K562 (cell line): Measurements from ENCODE around the gene CLCN2. TPM values are rescaled to one million over a fixed set of nuclear protein-coding genes. Genes with fewer than 3 reads are reported as not detected.

Source experiments
- ATAC-seq: fragments of 200-7000 bp; cut with Tn5 transposase; 3 replicates; pipeline ENCODE4 v1.9.1; 2020; ENCODE audit warnings: moderate library complexity
- BruUV-seq: library from RNA; stranded (reverse); fragments of 400-500 nt; replicated peaks from 2 replicates; lab custom pipeline; 2021; lab: Mats Ljungman, UMichigan
- CTCF ChIA-PET: fragments of 300-600 bp; formaldehyde crosslinking; extraction: SDS; loops from one replicate; lab custom pipeline; 2021; ENCODE audit warnings: low intra/inter-chr PET ratio; lab: Yijun Ruan, JAX
- POLR2A ChIA-PET: fragments of 300-600, 350-650 bp; sonication (Branson Sonifier 250); formaldehyde crosslinking; extraction: SDS; loops from one replicate; lab custom pipeline; 2021; ENCODE audit warnings: antibody characterized with exemption, inconsistent platforms; lab: Yijun Ruan, JAX
- DNase-seq, 4 experiments: peaks; one replicate each; pipeline versions ENCODE4 v3.0.0 to v3.0.0-alpha.2; 2011 to 2018; ENCODE audit warnings: low spot score in 3 of 4, mixed read lengths in 3 of 4; ENCODE audit errors: extremely low read depth in 1 of 4
- FAIRE-seq: peaks from 2 replicates; lab custom pipeline; 2011; peaks lifted over from hg19 to GRCh38; lab: Jason Lieb, UNC
- H2AFZ ChIP-seq: 2 replicates; pipeline ENCODE4 v1.6.0; 2011; ENCODE audit warnings: low read depth, low read length, control low read depth, inconsistent platforms
- H3K27ac ChIP-seq: fragments of 200-600 bp; 3 replicates; pipeline ENCODE4 v1.8.0; 2011; ENCODE audit warnings: low read depth, mild to moderate bottlenecking, control low read depth, inconsistent platforms, low read length, moderate library complexity, mixed read lengths; ENCODE audit errors: extremely low read depth
- H3K27me3 ChIP-seq, 2 experiments: fragments of 300-600 bp in 1 of 2; 2 replicates in 1 of 2; 3 replicates in 1 of 2; pipeline versions ENCODE4 v1.6.0 to v1.8.0; 2011; ENCODE audit warnings: inconsistent platforms in 2 of 2, low read length in 2 of 2, mild to moderate bottlenecking in 1 of 2, mixed read lengths in 1 of 2, moderate library complexity in 1 of 2; ENCODE audit not compliant: control insufficient read depth in 2 of 2, insufficient read depth in 2 of 2
- H3K36me3 ChIP-seq: fragments of 300-600 bp; 3 replicates; pipeline ENCODE4 v1.8.0; 2011; ENCODE audit warnings: mild to moderate bottlenecking, low read length, inconsistent platforms; ENCODE audit not compliant: control insufficient read depth, insufficient read depth
- H3K4me1 ChIP-seq, 2 experiments: fragments of 200-600 bp in 1 of 2; replicated peaks in 1 of 2; 2 replicates in 1 of 2; 3 replicates in 1 of 2; pipeline versions ENCODE4 v1.5.1 to v1.8.0; 2011; ENCODE audit warnings: inconsistent platforms in 2 of 2, low read length in 2 of 2, mild to moderate bottlenecking in 1 of 2, mixed read lengths in 1 of 2, moderate library complexity in 1 of 2; ENCODE audit not compliant: control insufficient read depth in 2 of 2, insufficient read depth in 2 of 2
- H3K4me2 ChIP-seq: 2 replicates; pipeline ENCODE4 v1.6.1; 2011; ENCODE audit warnings: low read length, control low read depth, inconsistent platforms, mixed read lengths; ENCODE audit not compliant: insufficient read depth
- H3K4me3 ChIP-seq: fragments of 200-600 bp; sonication (generic), shearing (Covaris generic); 2 replicates; pipeline ENCODE4 v1.5.1; 2016; ENCODE audit warnings: control low read depth, inconsistent platforms
- H3K79me2 ChIP-seq: fragments of 200-600 bp; 3 replicates; pipeline ENCODE4 v1.8.0; 2011; ENCODE audit warnings: low read length, inconsistent platforms; ENCODE audit not compliant: control insufficient read depth, insufficient read depth
- H3K9ac ChIP-seq, 2 experiments: 2 replicates each; pipeline versions ENCODE4 v1.6.0 to v1.6.1; 2011; ENCODE audit warnings: low read depth in 2 of 2, low read length in 2 of 2, control low read depth in 1 of 2, inconsistent platforms in 1 of 2, mild to moderate bottlenecking in 1 of 2, mixed read lengths in 1 of 2; ENCODE audit not compliant: insufficient read depth in 1 of 2
- H3K9me1 ChIP-seq: one replicate; pipeline ENCODE4 v1.6.0; 2011; ENCODE audit warnings: inconsistent platforms, mild to moderate bottlenecking, low read length, moderate library complexity; ENCODE audit not compliant: control insufficient read depth, insufficient read depth
- H3K9me3 ChIP-seq: replicated peaks from 2 replicates; pipeline ENCODE4 v1.5.1; 2011; ENCODE audit warnings: low read depth, low read length, inconsistent platforms; ENCODE audit not compliant: control insufficient read depth, insufficient read depth
- H4K20me1 ChIP-seq: replicated peaks from 2 replicates; pipeline ENCODE4 v1.6.1; 2011; ENCODE audit warnings: low read length, inconsistent platforms, mixed read lengths; ENCODE audit not compliant: control insufficient read depth, insufficient read depth
- HEY1 ChIP-seq: fragments of 250-450 bp; sonication (Bioruptor Pico); IDR thresholded peaks from 2 replicates; pipeline ENCODE4 v1.5.0; 2020; ENCODE audit warnings: mild to moderate bottlenecking, moderate library complexity, borderline replicate concordance
- KLF16 ChIP-seq: IDR thresholded peaks from 2 replicates; pipeline ENCODE4 v1.6.1; 2016; ENCODE audit warnings: antibody characterized with exemption
- LCOR ChIP-seq: sonication (generic); formaldehyde crosslinking; IDR thresholded peaks from 2 replicates; pipeline ENCODE4 v1.8.0; 2022; ENCODE audit warnings: mild to moderate bottlenecking, missing genetic modification reagents
- MYNN ChIP-seq, 2 experiments: sonication (generic); formaldehyde crosslinking in 1 of 2; IDR thresholded peaks; 2 replicates each; pipeline versions ENCODE4 v1.5.0 to v1.6.1; 2016 to 2020; ENCODE audit warnings: antibody characterized with exemption in 1 of 2, missing genetic modification reagents in 1 of 2
- NCOR1 ChIP-seq: fragments of 450-650 bp; IDR thresholded peaks from 2 replicates; pipeline ENCODE4 v1.6.1; 2016; ENCODE audit warnings: mild to moderate bottlenecking, moderate library complexity
- NUFIP1 ChIP-seq: fragments of 450-650 bp; IDR thresholded peaks from 2 replicates; pipeline ENCODE4 v1.6.1; 2018; ENCODE audit not compliant: partially characterized antibody
- POLR2AphosphoS5 ChIP-seq: IDR thresholded peaks from 2 replicates; pipeline ENCODE4 v1.6.1; 2011; ENCODE audit warnings: mild to moderate bottlenecking, low read depth, low read length, moderate library complexity; ENCODE audit not compliant: control insufficient read depth, insufficient read depth
- POLR2B ChIP-seq: fragments of 450-650 bp; IDR thresholded peaks from 2 replicates; pipeline ENCODE4 v1.6.1; 2018; ENCODE audit warnings: low read depth; ENCODE audit not compliant: partially characterized antibody
- PPARD ChIP-seq: fragments of 250-450 bp; sonication (Bioruptor Pico); IDR thresholded peaks from 2 replicates; pipeline ENCODE4 v1.8.0; 2022; ENCODE audit warnings: inconsistent platforms, mild to moderate bottlenecking, moderate library complexity
- STAT5A ChIP-seq: IDR thresholded peaks from 2 replicates; pipeline ENCODE4 v1.6.1; 2012; ENCODE audit warnings: low read length, inconsistent platforms, borderline replicate concordance
- TAL1 ChIP-seq: fragments of 450-650 bp; IDR thresholded peaks from 2 replicates; pipeline ENCODE4 v1.6.1; 2016; ENCODE audit warnings: mild to moderate bottlenecking
- TCF3 ChIP-seq: sonication (generic); formaldehyde crosslinking; IDR thresholded peaks from 2 replicates; pipeline ENCODE4 v1.4.0; 2020; ENCODE audit warnings: mild to moderate bottlenecking, missing genetic modification reagents
- ZNF133 ChIP-seq: fragments of 250-450 bp; sonication (Bioruptor Pico); IDR thresholded peaks from 2 replicates; pipeline ENCODE4 v1.4.0; 2020; ENCODE audit warnings: mild to moderate bottlenecking
- ZNF780A ChIP-seq: fragments of 250-450 bp; sonication (Bioruptor Pico); IDR thresholded peaks from 2 replicates; pipeline ENCODE4 v1.5.0; 2021; ENCODE audit warnings: mild to moderate bottlenecking
- WGBS: fragments of 100-300 bp; shearing (Covaris generic); methylation state at CpG from one replicate; pipeline ENCODE4 v1.1.6; 2016; ENCODE audit warnings: low coverage, mixed read lengths; ENCODE audit not compliant: insufficient coverage; ENCODE audit errors: missing lambda C conversion rate; 5-methylcytosine and 5-hydroxymethylcytosine counted together
- in situ Hi-C: fragments of 300-500 bp; cut with MboI; formaldehyde crosslinking; loops from 4 replicates; pipeline ENCODE4 v1.15.0; 2018; ENCODE audit warnings: inconsistent platforms, mixed read lengths
- intact Hi-C: fragments of 100-400 bp; cut with micrococcal nuclease; formaldehyde crosslinking; loops from 2 replicates; pipeline ENCODE4 v1.14.2; 2022
- polyA plus RNA-seq, 8 experiments: library from polyadenylated mRNA; depleted of rRNA in 4 of 8; stranded (reverse) in 5 of 8; unstranded in 3 of 8; fragments of >200 nt; fragmentation: Nextera tagmentation in 2 of 8; fragmentation: Illumina TruSeq in 1 of 8; extraction: Ambion mirVana in 2 of 8; extraction: Trizol in 1 of 8; gene quantifications; 2 replicates each; pipeline versions ENCODE4 v1.2.1 to v1.2.3, GENCODE V29; 2011 to 2014; ENCODE audit warnings: inconsistent platforms in 1 of 8, missing spikeins in 1 of 8
- total RNA-seq, 7 experiments: library from RNA; depleted of rRNA in 6 of 7; stranded (reverse); fragments of >200 nt in 6 of 7; fragmentation: Illumina TruSeq in 2 of 7; extraction: Trizol in 2 of 7; gene quantifications; 2 replicates each; pipeline versions ENCODE4 v1.2.1 to v1.2.3, GENCODE V29; 2011 to 2021; ENCODE audit warnings: low replicate concordance in 1 of 7
- TF ChIP-seq, protein P1 (sequence below): IDR thresholded peaks from 2 replicates; pipeline ENCODE4 v1.6.1; 2016; ENCODE audit warnings: missing genetic modification characterization, missing compliant biosample characterization
- TF ChIP-seq, protein P2 (sequence below): sonication (generic); formaldehyde crosslinking; IDR thresholded peaks from 2 replicates; pipeline ENCODE4 v1.8.1; 2023; ENCODE audit warnings: missing genetic modification reagents, mild to moderate bottlenecking, borderline replicate concordance

The CLCN2 gene
- total and polyA plus RNA-seq, 9 of the 15 experiments (the other 6 are each of a cell fraction or from before 2014, with no cell fraction given) = 0.10 to 14.0 (median 6.9) TPM

GRCh38 chr3:184405075-184406030 is 43.9 kb upstream of the CLCN2 start:
- POLR2A ChIA-PET = interaction anchor here (1.1 to 1.6 kb wide), 3 partner anchors 9 to 14 kb away, joined by 3 to 4 read pairs (median 3); no protein-coding TSS in a partner anchor
- CTCF ChIA-PET = no interaction called here
- in situ Hi-C loops = loop anchor here (25.0 kb wide), 1 partner anchor 382 kb away; no protein-coding TSS in a partner anchor
- TF ChIP-seq TCF3 (CRISPR knock-in tag) (peak; percentile 73), ZNF780A (no peak), MYNN (IDR thresholded peaks at IDR 0.05) (no peak), MYNN (CRISPR knock-in tag; IDR thresholded peaks at IDR 0.05) (no peak), TAL1 (peak; percentile 38; the same call in 1 of the 2 replicates), PPARD (CRISPR knock-in tag) (no peak), HEY1 (CRISPR knock-in tag) (no peak), NUFIP1 (no peak), KLF16 (peak; percentile 66), POLR2B (no peak), STAT5A (peak; percentile 31; the same call in 1 of the 2 replicates), NCOR1 (no peak), POLR2AphosphoS5 (no peak), ZNF133 (CRISPR knock-in tag) (no peak), LCOR (CRISPR knock-in tag) (no peak)
- TF ChIP-seq, protein P1, sequence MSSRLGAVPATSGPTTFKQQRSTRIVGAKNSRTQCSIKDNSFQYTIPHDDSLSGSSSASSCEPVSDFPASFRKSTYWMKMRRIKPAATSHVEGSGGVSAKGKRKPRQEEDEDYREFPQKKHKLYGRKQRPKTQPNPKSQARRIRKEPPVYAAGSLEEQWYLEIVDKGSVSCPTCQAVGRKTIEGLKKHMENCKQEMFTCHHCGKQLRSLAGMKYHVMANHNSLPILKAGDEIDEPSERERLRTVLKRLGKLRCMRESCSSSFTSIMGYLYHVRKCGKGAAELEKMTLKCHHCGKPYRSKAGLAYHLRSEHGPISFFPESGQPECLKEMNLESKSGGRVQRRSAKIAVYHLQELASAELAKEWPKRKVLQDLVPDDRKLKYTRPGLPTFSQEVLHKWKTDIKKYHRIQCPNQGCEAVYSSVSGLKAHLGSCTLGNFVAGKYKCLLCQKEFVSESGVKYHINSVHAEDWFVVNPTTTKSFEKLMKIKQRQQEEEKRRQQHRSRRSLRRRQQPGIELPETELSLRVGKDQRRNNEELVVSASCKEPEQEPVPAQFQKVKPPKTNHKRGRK = no peak
- TF ChIP-seq, protein P2, sequence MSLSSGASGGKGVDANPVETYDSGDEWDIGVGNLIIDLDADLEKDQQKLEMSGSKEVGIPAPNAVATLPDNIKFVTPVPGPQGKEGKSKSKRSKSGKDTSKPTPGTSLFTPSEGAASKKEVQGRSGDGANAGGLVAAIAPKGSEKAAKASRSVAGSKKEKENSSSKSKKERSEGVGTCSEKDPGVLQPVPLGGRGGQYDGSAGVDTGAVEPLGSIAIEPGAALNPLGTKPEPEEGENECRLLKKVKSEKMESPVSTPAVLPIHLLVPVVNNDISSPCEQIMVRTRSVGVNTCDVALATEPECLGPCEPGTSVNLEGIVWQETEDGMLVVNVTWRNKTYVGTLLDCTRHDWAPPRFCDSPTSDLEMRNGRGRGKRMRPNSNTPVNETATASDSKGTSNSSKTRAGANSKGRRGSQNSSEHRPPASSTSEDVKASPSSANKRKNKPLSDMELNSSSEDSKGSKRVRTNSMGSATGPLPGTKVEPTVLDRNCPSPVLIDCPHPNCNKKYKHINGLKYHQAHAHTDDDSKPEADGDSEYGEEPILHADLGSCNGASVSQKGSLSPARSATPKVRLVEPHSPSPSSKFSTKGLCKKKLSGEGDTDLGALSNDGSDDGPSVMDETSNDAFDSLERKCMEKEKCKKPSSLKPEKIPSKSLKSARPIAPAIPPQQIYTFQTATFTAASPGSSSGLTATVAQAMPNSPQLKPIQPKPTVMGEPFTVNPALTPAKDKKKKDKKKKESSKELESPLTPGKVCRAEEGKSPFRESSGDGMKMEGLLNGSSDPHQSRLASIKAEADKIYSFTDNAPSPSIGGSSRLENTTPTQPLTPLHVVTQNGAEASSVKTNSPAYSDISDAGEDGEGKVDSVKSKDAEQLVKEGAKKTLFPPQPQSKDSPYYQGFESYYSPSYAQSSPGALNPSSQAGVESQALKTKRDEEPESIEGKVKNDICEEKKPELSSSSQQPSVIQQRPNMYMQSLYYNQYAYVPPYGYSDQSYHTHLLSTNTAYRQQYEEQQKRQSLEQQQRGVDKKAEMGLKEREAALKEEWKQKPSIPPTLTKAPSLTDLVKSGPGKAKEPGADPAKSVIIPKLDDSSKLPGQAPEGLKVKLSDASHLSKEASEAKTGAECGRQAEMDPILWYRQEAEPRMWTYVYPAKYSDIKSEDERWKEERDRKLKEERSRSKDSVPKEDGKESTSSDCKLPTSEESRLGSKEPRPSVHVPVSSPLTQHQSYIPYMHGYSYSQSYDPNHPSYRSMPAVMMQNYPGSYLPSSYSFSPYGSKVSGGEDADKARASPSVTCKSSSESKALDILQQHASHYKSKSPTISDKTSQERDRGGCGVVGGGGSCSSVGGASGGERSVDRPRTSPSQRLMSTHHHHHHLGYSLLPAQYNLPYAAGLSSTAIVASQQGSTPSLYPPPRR (CRISPR knock-in tag) = no peak

More at GRCh38 chr3:184405075-184406030, 43.9 kb upstream of the CLCN2 start:
- peak in 1 of 4 experiments; percentile 34 for DNase-seq
- Histone ChIP-seq H3K36me3 (no peaks in the 10 kb centered on the region), H3K9me3 (no peaks in the 10 kb centered on the region), H3K9ac (0 out of 4 replicates have a peak overlapping the region, but pooled peaks of 1 of the 2 experiments have one; percentile 19), H3K4me3 (no peak overlapping the region), H3K79me2 (no peaks in the 10 kb centered on the region), H3K9me1 (no peaks in the 10 kb centered on the region), H3K27me3 (peaks cover 39 to 77% of the 10 kb centered on the region in 2 experiments), H2AFZ (no peak overlapping the region), H4K20me1 (peaks cover 17% of the 10 kb centered on the region), H3K4me2 (no peak overlapping the region), H3K27ac (no peak overlapping the region), H3K4me1 (no peaks in the 10 kb centered on the region; a peak in 1 of 5 replicates)
- intact Hi-C loops = no loop called here
- FAIRE-seq = peak; percentile 67
- 2% methylated on average over 19 of the region's 20 CpGs for WGBS
- ATAC-seq = peak; percentile 80
- no TSS peak for BruUV-seq
